ENCODE data around the gene NAT16.

- no peak for TF ChIP-seq MAX (IDR thresholded peaks at IDR 0.05)
- no peak for TF ChIP-seq POLR2AphosphoS5 (IDR thresholded peaks at IDR 0.05; ENCODE audit: low read depth, low read length)
- TF ChIP-seq HDAC6 (IDR thresholded peaks at IDR 0.05; ENCODE audit: low read depth, low read length): no peak
- no peak for TF ChIP-seq ATF3 (IDR thresholded peaks at IDR 0.05; ENCODE audit: insufficient read depth, low read depth, low read length)
- no peak for TF ChIP-seq CTCF (IDR thresholded peaks at IDR 0.05; ENCODE audit: control extremely low read depth in 1 of 3, insufficient read depth in 1 of 3, low read depth in 1 of 3, low read length in 3 of 3)
- TF ChIP-seq NRF1 (IDR thresholded peaks at IDR 0.05; ENCODE audit: low read depth, low read length): no peak
- no peak for TF ChIP-seq SP2 (IDR thresholded peaks at IDR 0.05; ENCODE audit: low read length)
- TF ChIP-seq POLR2A (IDR thresholded peaks at IDR 0.05; ENCODE audit: control extremely low read depth in 1 of 2, low read depth in 2 of 2, low read length in 2 of 2): no peak
- TF ChIP-seq YY1 (IDR thresholded peaks at IDR 0.05; ENCODE audit: low read depth, low read length): no peak
Observed at GRCh38 chr7:101207459-101207858, 27.4 kb upstream of the NAT16 start.

Measured in H1 (cell line).